ENCODE measurements around the gene DAB1.
"Not testable (repeated sequence)": the region's sequence is repeated elsewhere in the genome, so short reads cannot be mapped to it uniquely, and the experiment has no call there.

The DAB1 gene

DNA sequence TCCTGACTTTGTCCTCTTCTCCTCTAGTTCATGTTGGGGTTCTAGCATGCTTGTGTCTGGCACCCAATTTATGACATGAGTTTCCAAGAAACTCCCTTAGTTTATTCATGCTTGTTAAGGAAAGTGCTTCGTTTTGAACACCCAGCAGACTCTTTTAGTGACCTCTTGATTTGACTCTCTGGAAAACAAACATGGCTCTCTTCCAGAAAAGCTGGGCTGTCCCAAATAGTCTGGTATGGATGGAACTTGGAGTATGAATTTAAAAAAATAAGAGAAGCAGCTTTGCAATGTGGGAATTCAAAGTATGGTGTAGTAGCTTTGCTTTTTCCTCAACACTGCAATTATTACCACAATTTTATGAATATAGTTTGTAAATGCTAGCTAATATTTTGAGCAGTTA, 314.6 kb downstream of the DAB1 start:
- no peak for DNase-seq

DNA sequence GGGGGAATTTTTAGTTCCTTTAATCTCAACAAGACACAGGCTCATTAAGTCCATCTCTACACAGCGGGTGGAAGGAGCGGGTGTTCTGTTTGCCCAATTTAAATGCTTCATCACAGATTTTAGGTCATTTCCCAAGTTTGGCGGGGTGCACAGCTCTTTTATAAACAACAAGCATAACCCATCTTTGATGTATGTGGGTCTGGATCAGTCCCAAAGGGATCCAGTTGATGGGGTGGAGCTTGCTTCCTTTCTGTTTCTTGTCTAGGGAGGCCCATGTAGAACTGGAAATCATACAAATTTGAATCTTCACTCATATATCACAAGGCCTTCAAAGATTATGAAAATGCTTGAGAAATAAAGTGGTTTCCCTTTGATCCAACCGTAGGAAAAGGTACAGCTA, 317.6 kb downstream of the DAB1 start:
- no peak for DNase-seq

DNA sequence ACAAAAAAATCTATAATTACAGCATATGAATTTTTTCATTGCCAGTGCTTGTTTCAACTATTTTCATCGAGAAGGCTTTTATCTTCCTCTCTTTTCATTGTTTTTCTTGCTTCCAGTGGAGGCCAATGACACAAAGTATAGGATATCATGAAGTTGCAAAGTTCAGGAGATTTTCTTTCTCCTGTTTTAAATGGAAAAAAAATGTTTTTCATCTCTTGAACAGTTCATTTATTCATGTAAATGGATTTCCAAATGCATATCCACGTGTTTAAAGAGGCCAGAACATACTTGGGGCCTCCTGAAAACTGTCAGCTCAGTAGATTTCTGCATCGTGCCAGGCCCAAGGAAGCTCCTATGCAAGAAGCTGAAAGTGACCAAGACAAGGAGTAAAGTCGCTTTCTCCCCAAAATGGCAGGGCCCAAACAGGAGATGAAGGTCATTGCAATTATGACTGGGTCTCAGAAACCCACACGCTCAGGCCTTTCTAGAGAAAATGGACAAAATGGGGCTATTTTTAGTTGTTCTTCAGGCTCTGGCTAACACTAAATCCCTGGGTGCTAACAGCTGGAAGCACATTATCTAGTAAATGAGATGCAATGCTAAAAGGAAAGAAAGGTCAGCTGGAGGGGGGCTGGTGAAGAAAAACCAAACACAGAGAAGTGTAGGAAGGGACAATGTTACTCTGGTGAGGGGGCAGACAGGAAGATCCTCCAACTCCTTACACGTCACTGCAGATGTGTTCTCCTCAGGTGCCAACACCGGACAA, 321.1 kb downstream of the DAB1 start:
- DNase-seq = no peak

DNA sequence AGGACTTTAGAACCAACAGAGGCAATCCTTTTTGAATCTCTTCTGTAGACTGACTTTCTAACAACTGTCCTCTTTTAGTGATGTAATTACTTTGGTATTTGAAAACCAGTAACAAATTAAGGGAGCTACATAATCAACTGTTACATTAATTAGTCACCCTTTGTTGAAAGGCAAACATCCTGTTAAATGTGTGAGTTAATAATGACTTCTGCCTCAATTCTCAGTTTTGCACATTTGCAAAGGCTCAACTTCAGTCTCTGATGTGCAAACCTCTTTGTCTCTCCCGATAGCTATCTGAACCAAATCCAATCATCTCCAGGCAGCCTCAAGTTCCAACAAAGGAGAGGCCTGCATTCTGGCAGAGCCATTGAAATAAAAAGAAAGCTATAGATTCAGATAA, 322.7 kb downstream of the DAB1 start:
- DNase-seq = no peak

DNA sequence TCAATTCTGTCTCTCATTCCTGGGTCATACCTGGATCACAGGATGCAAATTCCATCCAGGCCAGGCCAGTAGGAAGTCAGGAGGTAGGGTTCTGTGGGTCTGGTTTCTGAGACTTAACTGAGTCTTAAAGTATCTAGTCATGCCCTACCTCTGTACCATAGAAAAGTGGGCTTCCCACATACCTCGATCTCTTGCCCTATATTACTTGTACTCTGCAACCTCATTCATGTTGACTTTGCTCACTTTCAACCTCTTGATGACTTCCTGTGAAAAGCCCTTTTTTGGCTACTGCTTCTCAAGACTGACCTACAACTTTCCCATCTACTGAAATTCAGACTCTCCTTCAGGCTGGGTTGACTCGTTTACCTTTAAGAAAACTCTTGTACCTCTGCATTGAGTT, 329.1 kb downstream of the DAB1 start:
- DNase-seq = no peak

DNA sequence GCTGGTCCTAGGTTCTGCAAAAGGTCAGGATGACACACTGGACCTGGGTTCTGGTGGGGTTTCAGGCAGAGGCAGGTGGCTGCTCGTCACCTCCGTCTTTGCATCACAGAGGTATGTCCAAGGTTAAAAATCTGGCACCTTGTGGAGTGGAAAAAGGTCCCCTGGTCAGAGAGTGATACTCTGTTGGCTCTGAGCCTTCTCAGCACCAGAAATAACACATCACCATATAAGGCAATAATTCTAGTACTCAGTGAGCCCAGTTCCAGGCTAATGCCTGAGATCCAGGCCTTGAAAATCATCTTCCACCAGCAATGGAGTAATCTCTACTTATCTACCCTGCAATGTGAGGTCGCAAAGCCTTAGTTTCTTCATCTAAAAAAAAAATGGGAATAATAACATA, 330.7 kb downstream of the DAB1 start:
- no peak for DNase-seq

DNA sequence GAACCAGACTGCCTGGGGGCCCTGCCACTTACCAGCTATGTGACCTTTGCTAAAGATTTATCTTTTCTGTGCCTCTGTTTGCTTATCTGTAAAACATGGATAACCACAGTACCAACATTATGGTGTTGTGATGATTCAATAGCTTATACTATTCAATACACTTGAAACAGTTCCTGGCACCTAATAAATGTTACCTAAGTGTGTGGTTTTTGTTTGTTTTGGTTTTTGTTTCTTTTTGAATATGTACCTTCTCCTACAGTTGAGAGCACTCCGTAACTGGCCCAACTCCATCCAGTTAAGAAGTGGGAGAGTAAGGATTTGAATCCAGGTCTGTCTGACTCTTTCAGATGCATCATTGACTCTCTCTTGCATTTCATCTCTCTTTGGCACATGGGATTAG, 332.2 kb downstream of the DAB1 start:
- no peak for DNase-seq

DNA sequence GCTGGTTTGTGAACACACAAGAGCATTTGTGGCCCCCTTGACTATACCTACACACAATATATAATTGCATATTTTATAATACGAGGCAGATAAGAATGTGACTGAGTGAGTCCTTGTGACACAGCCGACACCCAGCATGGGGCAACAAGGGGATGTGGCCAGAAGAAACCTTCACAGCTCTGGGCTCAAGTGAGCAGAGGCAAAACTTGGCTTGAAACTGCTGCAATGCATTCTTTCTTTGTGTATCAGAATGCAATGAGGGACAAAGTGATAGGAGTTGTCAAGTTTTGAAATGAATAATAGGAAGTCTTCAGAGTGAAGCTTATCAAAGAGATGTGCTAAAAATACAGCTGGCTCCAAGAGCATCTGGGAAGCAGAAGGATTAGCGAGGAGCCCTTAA, 334.0 kb downstream of the DAB1 start:
- DNase-seq = no peak

DNA sequence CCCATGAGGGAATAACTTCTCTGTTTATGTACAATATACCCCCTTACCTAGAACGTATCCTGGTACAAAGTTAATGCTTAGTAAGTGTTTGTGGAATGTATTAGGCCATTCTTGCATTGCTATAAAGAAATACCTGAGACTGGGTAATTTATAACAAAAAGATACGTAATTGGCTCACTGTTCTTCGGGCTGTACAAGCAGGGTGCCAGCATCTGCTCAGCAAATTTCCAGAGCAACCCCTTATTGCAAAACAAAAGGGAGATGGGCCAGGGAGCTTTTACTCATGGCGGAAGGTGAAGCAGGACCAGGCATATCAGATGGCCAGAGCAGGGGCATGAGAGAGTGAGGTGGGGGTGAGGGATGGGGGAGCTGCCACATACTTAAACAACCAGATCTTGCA, 334.6 kb downstream of the DAB1 start:
- no peak for DNase-seq

DNA sequence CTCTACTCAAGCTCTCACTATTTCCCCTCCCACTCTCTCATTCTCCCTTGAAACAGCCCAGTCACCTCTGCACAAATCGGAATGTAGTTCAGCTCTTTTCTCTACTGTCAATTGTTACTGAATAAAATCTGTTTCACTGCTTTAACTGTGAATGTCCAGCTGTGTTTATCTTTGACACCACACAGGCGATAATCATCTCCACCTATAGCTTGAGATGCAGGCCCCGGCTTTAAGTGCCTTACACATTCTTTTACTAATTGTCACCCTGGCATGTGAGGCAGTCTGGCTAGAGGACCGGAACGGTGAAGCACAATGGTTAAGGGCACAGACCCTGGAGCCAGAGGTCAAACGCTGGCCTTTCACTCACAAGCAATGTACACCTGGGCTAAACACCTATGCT, 335.2 kb downstream of the DAB1 start:
- DNase-seq = no peak

DNA sequence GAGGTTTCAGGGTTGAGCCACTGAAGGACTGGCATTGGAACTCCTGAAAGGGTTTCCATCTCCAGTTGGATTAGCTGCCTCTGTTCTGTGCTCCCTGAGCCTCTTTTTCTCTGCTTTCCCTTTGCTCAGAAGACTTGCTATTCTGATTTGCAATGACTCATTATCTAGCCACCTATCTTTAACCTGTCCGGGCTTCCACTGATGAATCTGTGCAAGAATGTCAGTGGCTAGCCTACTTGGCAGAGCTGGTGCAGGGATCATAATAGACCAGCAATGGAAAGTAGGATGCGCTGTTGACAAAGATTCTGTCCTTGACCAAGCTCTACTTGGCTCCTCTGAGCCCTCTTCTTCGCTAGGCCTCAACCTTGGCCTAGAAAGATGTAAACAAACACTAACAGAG, 336.2 kb downstream of the DAB1 start:
- not testable (repeated sequence) for DNase-seq

DNA sequence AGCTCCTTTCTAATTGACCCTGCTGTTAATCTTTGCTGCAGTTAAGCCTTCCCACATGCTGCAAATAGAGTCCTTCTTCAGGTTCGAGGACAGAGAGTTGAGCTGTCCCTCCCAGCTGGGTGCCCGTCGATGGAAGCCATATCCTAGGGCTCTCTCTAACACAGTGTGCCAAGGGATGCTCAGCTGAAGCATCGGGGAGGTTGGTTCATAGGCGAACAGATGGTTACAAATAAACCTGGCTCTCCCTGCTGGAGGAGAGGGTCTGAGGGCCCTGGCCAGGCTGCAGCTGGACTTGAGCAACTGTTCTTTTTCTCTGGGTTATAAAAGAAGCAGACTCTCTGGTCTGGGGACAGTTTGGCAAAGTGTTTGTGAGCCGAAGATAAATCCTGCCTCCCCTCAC, 337.7 kb downstream of the DAB1 start:
- DNase-seq = no peak

DNA sequence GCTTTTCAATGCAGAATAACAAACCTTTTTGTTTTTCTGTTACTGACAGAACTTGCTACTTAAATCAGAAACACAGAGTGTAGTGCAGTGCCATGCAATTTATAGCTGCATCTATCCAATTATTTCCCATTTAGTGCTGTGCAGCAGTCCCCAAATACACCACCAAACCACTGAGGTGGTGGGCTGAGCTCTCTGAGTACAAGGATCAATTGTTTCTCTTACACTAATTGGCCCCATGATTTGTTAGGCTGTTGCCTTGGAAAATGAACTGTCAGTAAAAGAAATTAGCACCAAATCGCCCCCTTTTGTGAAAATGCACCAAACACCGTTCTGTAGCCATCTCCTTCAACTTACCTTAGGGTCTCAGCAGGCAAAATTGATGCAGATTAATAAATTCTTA, 339.2 kb downstream of the DAB1 start:
- DNase-seq = no peak

DNA sequence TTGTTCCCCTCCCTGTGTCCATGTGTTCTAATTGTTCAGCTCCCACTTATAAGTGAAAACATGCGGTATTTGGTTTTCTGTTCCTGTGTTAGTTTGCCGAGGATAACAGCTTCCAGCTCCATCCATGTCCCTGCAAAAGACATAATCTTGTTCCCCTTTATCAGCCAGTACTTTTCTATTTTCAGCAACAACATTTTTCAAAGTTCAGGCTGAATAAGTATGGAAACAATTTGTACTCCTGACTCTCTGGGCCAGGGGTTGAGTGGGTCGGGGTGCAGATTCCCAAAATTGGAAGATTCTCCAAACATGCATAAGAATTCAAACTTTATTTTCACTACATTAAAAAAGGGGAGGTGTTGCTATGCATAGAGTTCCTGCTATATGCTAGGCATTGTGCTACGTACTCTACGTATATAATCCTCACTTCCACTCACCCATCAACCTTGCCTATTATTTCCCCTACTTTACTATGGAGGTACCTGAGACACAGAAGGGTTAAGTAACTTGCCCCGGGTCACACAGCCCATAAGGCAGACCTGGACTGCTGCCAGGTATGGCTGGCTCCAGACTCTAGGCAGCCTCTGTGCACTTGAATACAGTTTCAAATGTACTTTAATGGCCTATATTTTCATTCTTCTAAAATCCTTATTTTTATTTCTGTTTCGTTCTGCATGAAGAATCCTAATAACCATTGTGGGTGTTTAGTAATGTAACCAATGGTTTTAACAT, 341.0 kb downstream of the DAB1 start:
- DNase-seq = no peak

DNA sequence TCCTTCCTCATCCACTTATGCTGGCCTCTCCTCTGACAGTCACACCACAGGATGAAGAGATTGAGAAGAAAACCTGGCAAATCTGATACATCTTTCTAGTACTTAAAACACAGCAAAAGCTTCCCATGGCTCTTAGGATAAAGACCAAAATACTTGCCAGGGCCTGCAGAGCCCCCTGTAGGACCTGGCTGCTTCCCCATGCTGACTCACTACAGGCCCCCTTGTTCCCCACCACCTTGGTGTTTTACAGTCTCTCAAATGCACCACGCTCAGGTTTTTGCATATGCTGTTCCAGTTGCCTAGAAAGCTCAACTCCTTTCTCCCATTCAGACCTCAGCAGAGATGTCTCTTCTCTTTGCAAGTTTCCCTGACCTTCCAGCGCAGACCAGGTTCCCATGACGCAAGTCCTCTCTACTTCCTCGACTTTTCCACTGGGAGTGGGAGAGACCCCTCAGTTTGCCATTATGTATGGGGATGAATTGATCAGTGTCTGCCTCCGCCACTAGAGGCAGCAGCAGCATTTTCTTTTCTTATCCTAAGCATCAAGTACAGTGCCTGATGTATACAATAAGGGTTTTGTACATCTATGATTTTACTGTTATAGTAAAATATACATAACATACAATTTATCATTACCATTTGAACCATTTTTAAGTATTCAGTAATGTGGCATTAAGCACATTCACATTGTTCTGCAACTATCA, 344.3 kb downstream of the DAB1 start:
- DNase-seq = no peak

DNA sequence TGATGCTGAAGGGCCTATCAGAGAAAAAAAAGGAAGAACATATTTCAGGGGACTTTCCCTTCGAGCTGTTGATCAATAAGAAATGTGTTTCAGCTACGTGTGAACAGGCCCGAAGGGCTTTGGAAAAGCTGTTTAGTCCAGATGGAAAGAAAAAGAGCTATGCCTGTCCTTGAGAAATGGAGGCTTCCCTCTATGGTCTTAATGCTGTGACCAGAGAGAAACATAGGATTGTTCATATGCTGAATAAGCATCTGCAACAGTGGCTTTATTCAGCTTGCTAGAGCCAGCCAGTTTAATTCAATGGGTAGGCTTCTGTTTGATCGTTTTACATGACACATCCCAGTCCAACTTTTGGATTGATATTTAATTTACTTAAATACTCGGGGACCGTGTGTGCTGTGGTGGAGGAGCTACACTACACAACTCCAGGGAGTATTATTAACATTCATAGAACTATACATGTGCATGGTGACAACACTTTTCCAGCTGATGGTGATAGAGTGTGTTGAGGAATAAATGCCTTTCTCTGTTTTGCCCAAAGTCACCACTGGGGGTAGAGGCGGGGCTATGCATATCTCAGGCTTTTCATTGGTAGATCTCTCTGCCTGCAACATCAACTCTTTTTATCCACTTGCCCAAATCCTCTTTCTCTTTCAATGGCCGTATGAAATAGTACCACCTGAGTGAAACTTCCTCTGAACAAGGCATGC, 351.3 kb downstream of the DAB1 start:
- DNase-seq = no peak

DNA sequence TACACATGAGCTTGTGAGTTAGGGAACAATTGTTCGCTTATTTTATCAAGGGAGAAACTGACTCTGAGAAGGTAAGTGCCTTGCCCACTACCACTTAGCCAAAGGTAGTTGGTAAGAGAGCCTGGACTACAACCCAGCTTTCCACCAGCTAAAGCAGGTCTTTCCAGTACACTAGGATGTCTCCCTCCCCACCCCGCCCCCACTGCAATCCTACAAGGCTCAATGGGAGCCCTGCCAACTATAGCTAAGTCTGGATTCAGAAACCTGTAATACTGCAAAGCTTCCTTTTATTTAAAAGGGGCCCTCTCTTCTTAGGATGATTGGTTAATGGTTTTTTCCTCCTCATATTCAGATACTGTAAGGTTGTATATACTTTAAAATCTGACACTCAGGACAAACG, 356.0 kb downstream of the DAB1 start:
- DNase-seq = no peak

DNA sequence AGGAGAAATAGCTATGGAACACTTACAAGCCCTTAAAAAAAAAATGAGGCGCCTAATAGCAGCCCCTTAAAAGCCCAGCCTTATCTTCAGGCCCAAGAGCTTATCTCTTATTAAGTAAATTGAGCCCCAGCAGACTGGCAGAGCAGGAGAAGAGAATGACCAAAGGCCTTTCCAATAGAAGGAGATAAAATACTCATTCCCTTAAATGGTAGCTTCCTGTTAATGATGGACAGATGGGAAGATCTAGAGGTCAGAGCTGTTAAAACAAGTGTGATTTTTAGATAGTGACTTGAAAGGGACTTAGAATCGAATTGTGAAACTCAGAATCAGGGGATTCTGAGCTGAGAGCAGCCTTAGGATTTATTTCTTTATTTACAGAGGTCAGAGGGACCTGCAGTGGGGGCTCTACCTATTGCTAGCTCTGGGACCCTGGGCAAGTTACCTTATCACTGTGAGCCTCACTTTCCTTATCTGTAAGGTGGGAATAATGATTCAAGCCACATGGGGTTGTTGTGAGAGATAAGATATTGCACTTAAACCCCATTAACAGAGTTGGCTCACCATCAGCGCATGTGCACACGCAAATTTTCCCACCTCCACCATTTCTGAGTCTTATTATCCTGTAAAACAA, 356.8 kb downstream of the DAB1 start:
- no peak for DNase-seq

DNA sequence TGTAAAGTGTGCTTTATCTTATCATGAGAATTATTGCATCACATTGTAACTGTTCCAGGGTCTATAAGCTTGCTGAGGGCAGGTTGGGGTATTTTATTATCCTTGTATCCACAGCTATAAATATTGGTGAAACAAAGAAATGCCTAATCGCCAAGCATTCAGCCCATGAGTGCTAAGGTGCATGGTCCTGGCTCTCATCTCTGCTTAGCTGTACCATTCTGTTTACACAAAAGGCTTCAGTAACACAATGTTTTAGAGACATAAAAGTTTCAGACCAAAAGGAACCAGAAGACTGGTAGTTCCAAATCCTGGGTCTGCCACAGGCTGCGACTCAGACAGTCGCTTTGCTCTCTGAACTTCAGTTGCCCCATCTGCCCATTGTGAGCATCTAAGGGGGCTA, 358.4 kb downstream of the DAB1 start:
- DNase-seq = no peak

DNA sequence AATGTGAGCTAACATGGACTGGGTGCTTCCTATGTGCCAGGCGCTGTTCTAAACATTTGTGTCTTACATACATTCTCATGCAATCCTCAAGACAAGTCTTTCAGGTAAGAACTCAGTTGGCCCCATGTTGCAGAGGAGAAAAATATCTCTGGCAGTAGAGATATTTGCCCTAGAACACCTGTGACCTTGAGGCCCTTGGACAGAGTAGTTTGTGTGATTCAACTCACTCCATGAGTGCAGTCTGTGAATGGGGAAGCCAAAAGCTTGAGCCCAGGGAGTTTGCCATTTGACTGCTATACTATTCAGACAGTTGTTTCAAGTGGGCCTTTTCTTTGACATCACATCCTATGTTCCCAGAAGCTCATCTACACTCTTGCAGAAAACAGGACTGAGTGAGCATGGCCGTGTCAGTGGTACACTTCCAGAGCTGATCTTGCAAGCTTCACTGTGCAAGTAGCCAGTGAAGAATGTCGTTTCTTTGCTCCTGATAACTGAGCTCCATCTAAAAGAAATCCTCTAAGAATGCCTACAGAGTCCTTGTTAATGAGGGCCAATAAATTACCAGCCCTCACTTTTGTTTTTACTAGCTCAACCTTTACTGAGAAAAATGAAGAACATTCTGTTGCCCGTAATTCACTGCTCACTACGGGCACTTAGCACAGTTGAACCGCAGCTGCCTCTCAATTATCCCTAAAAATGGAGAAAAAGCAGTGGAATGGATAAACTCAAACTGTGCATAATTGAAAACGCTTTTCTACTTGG, 359.3 kb downstream of the DAB1 start:
- no peak for DNase-seq

DNA sequence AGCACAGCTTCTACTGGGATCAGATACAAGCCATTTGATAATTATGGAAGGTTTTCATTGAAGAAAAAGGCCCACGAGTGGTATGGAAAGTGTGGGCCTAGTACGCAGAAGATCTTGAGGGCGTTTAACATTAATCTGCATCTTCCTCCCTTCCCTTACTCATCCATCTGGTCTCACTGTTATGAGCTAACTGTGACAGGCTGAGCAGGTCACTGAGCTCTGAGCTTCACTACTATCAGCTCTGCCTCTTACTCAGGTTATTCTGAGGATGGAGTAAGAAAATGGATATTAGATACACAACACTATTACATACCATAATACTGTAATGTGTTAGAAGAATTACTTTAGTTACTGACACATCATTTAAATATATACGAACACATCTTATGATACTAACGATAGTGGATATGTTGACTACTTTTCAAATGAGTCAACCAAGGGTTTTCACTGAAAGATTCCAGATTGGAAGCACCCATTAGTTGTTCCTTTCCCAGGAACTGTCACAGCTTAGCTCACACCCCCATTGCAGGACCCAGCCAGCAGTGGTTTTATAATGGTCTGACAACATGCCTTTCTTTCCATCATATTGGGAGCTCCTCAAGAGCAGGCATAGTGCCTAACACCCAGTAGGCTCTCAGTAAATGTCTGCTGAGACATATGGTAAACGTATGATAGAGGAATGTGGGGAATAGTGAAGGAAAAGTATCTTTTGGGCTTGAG, 360.3 kb downstream of the DAB1 start:
- DNase-seq = no peak

DNA sequence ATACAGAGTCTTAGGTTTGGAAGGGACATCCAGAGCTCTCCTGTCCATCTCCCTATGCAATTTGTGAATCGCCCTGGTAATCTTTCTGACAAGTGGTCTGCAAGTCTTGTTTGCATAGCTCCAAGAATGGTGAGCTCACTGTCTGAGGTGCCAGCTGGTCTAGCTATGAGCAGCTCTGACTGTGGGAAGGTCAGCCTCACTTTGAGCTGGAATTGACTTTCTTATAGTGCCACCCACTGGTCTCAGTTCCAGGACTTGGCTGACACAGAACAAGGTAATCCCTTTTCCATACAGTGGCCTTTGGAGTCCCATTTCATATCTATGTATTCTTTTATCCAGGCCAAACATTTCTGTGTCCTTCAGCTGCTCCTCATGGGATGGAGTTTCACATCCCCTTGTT, 362.5 kb downstream of the DAB1 start:
- no peak for DNase-seq

All from activated T-cell treated with anti-CD3 and anti-CD28 coated beads for 4 hours (primary cell).